Measurements from ENCODE around the gene GOLGA3.
"Not testable (repeated sequence)": the region's sequence is repeated elsewhere in the genome, so short reads cannot be mapped to it uniquely, and the experiment has no call there.

Gene GOLGA3

DNA sequence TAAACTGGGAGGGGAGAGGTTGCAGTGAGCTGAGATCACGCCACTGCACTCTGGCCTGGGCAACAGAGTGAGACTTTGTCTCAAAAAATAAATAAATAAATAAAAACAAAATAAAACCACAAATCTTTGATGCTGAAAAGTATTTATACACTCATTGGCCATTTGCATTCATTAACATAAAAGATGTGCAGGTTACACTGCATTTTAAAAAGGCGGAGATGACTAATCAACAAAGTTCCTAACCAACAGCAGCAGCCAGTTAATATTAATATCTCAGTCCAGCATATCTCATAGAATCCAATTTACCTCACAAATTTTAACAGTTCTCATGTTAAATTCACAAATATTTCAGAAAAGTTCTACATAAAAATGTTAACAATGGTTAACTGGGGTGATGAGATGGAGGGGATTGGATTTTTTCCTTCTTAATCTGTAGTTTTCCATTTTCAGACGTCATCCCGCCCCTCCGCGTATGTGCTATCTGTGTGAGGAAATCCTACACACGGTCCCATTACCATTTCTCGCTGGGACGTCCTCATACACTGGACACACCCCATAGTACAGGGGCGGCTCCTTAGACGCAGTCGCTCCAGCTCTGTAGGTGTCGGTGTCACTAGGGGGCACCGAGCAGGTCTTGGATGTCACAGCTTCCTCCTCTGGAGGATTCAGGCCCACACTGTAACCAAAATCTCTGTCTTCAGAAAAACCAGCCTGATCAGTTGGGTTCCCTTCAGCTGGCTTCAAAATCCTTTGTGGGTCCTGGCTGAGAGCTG is 74.3 kb downstream of the GOLGA3 start:
- TF ChIP-seq EZH2phosphoT487 (IDR thresholded peaks at IDR 0.05; ENCODE audit: borderline replicate concordance): no peak
- TF ChIP-seq, protein P1, sequence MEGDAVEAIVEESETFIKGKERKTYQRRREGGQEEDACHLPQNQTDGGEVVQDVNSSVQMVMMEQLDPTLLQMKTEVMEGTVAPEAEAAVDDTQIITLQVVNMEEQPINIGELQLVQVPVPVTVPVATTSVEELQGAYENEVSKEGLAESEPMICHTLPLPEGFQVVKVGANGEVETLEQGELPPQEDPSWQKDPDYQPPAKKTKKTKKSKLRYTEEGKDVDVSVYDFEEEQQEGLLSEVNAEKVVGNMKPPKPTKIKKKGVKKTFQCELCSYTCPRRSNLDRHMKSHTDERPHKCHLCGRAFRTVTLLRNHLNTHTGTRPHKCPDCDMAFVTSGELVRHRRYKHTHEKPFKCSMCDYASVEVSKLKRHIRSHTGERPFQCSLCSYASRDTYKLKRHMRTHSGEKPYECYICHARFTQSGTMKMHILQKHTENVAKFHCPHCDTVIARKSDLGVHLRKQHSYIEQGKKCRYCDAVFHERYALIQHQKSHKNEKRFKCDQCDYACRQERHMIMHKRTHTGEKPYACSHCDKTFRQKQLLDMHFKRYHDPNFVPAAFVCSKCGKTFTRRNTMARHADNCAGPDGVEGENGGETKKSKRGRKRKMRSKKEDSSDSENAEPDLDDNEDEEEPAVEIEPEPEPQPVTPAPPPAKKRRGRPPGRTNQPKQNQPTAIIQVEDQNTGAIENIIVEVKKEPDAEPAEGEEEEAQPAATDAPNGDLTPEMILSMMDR (conservative IDR thresholded peaks at IDR 0.05; ENCODE audit: low read length): peak; percentile 53

DNA sequence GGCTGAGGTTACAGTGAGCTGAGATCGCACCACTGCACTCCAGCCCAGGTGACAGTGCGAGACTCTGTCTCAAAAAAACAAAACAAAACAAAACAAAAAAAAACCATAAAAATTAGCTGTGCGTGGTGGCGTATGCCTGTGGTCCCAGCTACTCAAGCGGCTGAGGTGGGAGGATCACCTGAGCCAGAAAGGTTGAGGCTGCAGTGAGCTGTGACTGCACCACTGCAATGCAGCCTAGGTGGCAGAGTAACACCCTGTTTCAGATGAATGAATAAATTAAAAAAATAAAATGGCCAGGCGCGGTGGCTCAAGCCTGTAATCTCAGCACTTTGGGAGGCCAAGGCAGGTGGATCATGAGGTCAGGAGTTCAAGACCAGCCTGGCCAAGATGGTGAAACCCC is 75.0 kb downstream of the GOLGA3 start:
- peaks cover 74% of the 10 kb centered on the region for H3K79me2 ChIP-seq (ENCODE audit: insufficient read depth, low read length)
- H4K20me1 ChIP-seq (ENCODE audit: insufficient read depth, low read length, poor library complexity, severe bottlenecking): peaks cover 46% of the 10 kb centered on the region
- not testable (repeated sequence) for H3K4me2 ChIP-seq (ENCODE audit: low read depth, low read length, poor library complexity, severe bottlenecking); H3K27me3 ChIP-seq (ENCODE audit: insufficient read depth, low read length, poor library complexity, severe bottlenecking); H2AFZ ChIP-seq (ENCODE audit: low read length); H3K4me1 ChIP-seq (ENCODE audit: insufficient read depth, low read length, poor library complexity, severe bottlenecking); H3K9me2 ChIP-seq (replicated peaks; ENCODE audit: low read depth, low read length); H3K9ac ChIP-seq (ENCODE audit: low read depth, low read length, poor library complexity, severe bottlenecking); H3F3A ChIP-seq (ENCODE audit: low read depth); H3K9me3 ChIP-seq (ENCODE audit: insufficient read depth, low read depth, low read length); H3K4me3 ChIP-seq (ENCODE audit: low read length, poor library complexity, severe bottlenecking)
- H3K36me3 ChIP-seq (ENCODE audit: insufficient read depth, low read length): peaks cover 46% of the 10 kb centered on the region; the same call in 1 of the 2 replicates

More for the DNA sequence above, 74.3 kb downstream of the GOLGA3 start:
- Histone ChIP-seq H3K4me2 (ENCODE audit: low read depth, low read length, poor library complexity, severe bottlenecking) (no peak overlapping the region), H2AFZ (ENCODE audit: low read length) (no peak overlapping the region), H3K9me2 (replicated peaks; ENCODE audit: low read depth, low read length) (no peaks in the 10 kb centered on the region), H3K27me3 (ENCODE audit: insufficient read depth, low read length, poor library complexity, severe bottlenecking) (no peaks in the 10 kb centered on the region), H4K20me1 (ENCODE audit: insufficient read depth, low read length, poor library complexity, severe bottlenecking) (peaks cover 53% of the 10 kb centered on the region), H3K9ac (ENCODE audit: low read depth, low read length, poor library complexity, severe bottlenecking) (no peak overlapping the region), H3F3A (ENCODE audit: low read depth) (no peaks in the 10 kb centered on the region), H3K9me3 (ENCODE audit: insufficient read depth, low read depth, low read length) (no peaks in the 10 kb centered on the region), H3K4me3 (ENCODE audit: low read length, poor library complexity, severe bottlenecking) (no peak overlapping the region), H3K36me3 (ENCODE audit: insufficient read depth, low read length) (peaks cover 41% of the 10 kb centered on the region; the same call in 1 of the 2 replicates), H3K4me1 (ENCODE audit: insufficient read depth, low read length, poor library complexity, severe bottlenecking) (no peaks in the 10 kb centered on the region), H3K79me2 (ENCODE audit: insufficient read depth, low read length) (peaks cover 81% of the 10 kb centered on the region)

DNA sequence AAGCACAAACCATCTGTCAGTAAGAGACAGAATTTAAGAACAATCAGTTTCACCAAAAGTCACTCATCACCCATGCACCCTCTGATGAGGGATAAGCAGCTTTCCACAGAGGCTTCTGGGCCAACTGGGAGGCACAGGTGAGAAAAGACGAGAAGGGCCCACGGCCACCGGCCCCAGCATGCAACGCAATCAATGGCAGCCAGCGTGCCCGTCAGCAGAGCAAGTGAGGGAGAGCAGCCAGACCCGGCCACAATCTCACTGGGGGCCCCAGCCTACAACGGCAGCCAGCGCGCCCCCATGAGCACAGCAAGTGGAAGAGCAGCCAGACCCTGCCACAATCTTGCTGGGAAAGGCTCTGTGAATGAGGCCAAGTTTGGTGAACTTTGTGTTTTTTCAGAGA is 80.3 kb downstream of the GOLGA3 start:
- peaks cover 39% of the 10 kb centered on the region for H3K79me2 ChIP-seq (ENCODE audit: insufficient read depth, low read length)
- no peaks in the 10 kb centered on the region for H3K27me3 ChIP-seq (ENCODE audit: insufficient read depth, low read length, poor library complexity, severe bottlenecking)
- no peaks in the 10 kb centered on the region for H3K9me2 ChIP-seq (replicated peaks; ENCODE audit: low read depth, low read length)
- no peak for TF ChIP-seq EZH2phosphoT487 (IDR thresholded peaks at IDR 0.05; ENCODE audit: borderline replicate concordance)
- TF ChIP-seq, protein P1 (conservative IDR thresholded peaks at IDR 0.05; ENCODE audit: low read length): no peak
- peaks cover 11% of the 10 kb centered on the region for H4K20me1 ChIP-seq (ENCODE audit: insufficient read depth, low read length, poor library complexity, severe bottlenecking)
- H3K4me3 ChIP-seq (ENCODE audit: low read length, poor library complexity, severe bottlenecking): no peak overlapping the region
- no peak overlapping the region for H2AFZ ChIP-seq (ENCODE audit: low read length)
- H3F3A ChIP-seq (ENCODE audit: low read depth): no peaks in the 10 kb centered on the region
- no peaks in the 10 kb centered on the region for H3K4me1 ChIP-seq (ENCODE audit: insufficient read depth, low read length, poor library complexity, severe bottlenecking)
- no peak overlapping the region for H3K9ac ChIP-seq (ENCODE audit: low read depth, low read length, poor library complexity, severe bottlenecking)
- H3K9me3 ChIP-seq (ENCODE audit: insufficient read depth, low read depth, low read length): no peaks in the 10 kb centered on the region
- H3K4me2 ChIP-seq (ENCODE audit: low read depth, low read length, poor library complexity, severe bottlenecking): no peak overlapping the region
- peaks cover 80% of the 10 kb centered on the region; the same call in 1 of the 2 replicates for H3K36me3 ChIP-seq (ENCODE audit: insufficient read depth, low read length)

DNA sequence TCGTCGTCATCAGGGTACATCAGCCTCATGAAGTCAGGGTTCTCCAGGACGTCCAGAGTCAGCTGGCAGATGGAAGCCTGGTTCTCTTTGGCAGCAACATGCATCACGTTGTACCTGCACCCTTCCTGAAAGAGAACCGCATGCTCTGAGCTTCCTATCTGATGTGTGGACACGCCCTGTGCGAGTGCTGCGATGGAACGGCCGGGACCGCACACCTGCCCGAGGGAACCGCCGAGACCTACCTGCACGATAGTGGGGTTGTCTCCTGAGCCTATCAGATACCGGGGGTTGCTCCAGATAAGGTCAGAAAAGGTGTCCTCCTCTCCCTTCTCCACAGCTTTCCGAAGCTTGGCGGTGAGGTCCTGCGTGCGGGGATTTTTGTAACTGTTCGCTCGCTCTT is 80.8 kb downstream of the GOLGA3 start:
- H4K20me1 ChIP-seq (ENCODE audit: insufficient read depth, low read length, poor library complexity, severe bottlenecking): peaks cover 15% of the 10 kb centered on the region
- H3K9me3 ChIP-seq (ENCODE audit: insufficient read depth, low read depth, low read length): no peaks in the 10 kb centered on the region
- no peak overlapping the region for H3K4me2 ChIP-seq (ENCODE audit: low read depth, low read length, poor library complexity, severe bottlenecking)
- TF ChIP-seq EZH2phosphoT487 (IDR thresholded peaks at IDR 0.05; ENCODE audit: borderline replicate concordance): no peak
- TF ChIP-seq, protein P1 (conservative IDR thresholded peaks at IDR 0.05; ENCODE audit: low read length): no peak
- no peaks in the 10 kb centered on the region for H3K9me2 ChIP-seq (replicated peaks; ENCODE audit: low read depth, low read length)
- H3F3A ChIP-seq (ENCODE audit: low read depth): no peaks in the 10 kb centered on the region
- H2AFZ ChIP-seq (ENCODE audit: low read length): no peak overlapping the region
- H3K9ac ChIP-seq (ENCODE audit: low read depth, low read length, poor library complexity, severe bottlenecking): no peak overlapping the region
- H3K4me3 ChIP-seq (ENCODE audit: low read length, poor library complexity, severe bottlenecking): no peak overlapping the region
- H3K79me2 ChIP-seq (ENCODE audit: insufficient read depth, low read length): peaks cover 39% of the 10 kb centered on the region
- no peaks in the 10 kb centered on the region for H3K4me1 ChIP-seq (ENCODE audit: insufficient read depth, low read length, poor library complexity, severe bottlenecking)
- peaks cover 80% of the 10 kb centered on the region; the same call in 1 of the 2 replicates for H3K36me3 ChIP-seq (ENCODE audit: insufficient read depth, low read length)
- no peaks in the 10 kb centered on the region for H3K27me3 ChIP-seq (ENCODE audit: insufficient read depth, low read length, poor library complexity, severe bottlenecking)

Data from Loucy (cell line).